Activated T-cell treated with anti-CD3 and anti-CD28 coated beads, Interleukin-2, amount 50 U/mL, for 72 hours (primary cell): ENCODE results near the gene NMRK1. TPM values are rescaled to one million over a fixed set of nuclear protein-coding genes. Genes with fewer than 3 reads are reported as not detected.
A peak's percentile ranks its signal among the peaks of the same experiment; 100 is the strongest.

Source experiments
- ATAC-seq, 2 donors: fragments of 150-1000 bp; cut with Tn5 transposase; replicated peaks in 1 of 2; 2 replicates each; pipeline ENCODE4 v1.10.0; 2021; ENCODE audit warnings: moderate library complexity in 2 of 2, mild to moderate bottlenecking in 1 of 2
- DNase-seq, 2 donors: peaks; one replicate each; pipeline ENCODE4 v3.0.0; 2021 to 2022; ENCODE audit warnings: mixed read lengths in 1 of 2
- H3K27ac Mint-ChIP-seq: one replicate; pipeline ENCODE4 v1.8.0; 2022; ENCODE audit warnings: mild to moderate bottlenecking, moderate library complexity, mixed read lengths
- H3K27me3 Mint-ChIP-seq: one replicate; pipeline ENCODE4 v1.8.0; 2022; ENCODE audit warnings: low read depth, mixed read lengths
- H3K36me3 Mint-ChIP-seq, 2 donors: one replicate each; pipeline ENCODE4 v1.8.0; 2022; ENCODE audit warnings: mixed read lengths in 2 of 2, mild to moderate bottlenecking in 1 of 2; ENCODE audit not compliant: insufficient read depth in 2 of 2
- H3K4me1 Mint-ChIP-seq: one replicate; pipeline ENCODE4 v1.8.0; 2022; ENCODE audit warnings: low read depth, mixed read lengths
- H3K4me3 Mint-ChIP-seq, 2 donors: one replicate each; pipeline ENCODE4 v1.8.0; 2022; ENCODE audit warnings: mild to moderate bottlenecking in 2 of 2, mixed read lengths in 2 of 2, moderate library complexity in 2 of 2
- H3K9me3 Mint-ChIP-seq, 2 donors: one replicate each; pipeline ENCODE4 v1.8.0; 2022; ENCODE audit warnings: mixed read lengths in 2 of 2
- total RNA-seq, 2 donors: library from RNA; stranded (reverse); gene quantifications; one replicate each; pipeline ENCODE4 v1.2.3, GENCODE V29; 2022

The NMRK1 gene
- total RNA-seq, 2 donors from 2014 or later = 41.0 to 59.3 TPM

DNA sequence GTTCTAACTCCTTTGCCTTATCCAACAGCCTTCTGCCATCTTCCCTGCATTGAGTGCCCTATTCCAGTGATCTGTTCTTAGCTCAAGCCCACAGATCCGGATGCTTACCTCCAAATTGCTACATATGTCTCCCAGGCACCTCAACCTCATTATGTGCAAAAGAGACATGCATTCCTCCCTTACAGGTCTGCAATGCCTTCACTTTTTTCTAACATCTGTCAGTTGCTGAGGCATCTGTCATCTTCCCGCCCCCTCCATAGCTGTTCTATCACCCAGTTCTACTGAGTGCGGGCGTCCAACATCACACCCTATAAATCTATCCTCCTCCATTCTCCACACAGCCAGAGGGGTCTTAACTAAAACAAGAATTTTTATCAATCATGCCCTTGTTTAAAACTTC is 20.1 kb downstream of the NMRK1 start:
- DNase-seq = no peak
- Mint-ChIP-seq H3K27me3 (no peaks in the 10 kb centered on the region), H3K4me3 (no peak overlapping the region), H3K27ac (no peak overlapping the region), H3K9me3 (no peaks in the 10 kb centered on the region), H3K4me1 (peaks cover 29% of the 10 kb centered on the region), H3K36me3 (peaks cover 3 to 7% of the 10 kb centered on the region in 2 donors)
- ATAC-seq = no peak

GRCh38 chr9:75065510-75065909 is 22.4 kb downstream of the NMRK1 start:
- no peak overlapping the region for H3K4me3 Mint-ChIP-seq
- H3K27me3 Mint-ChIP-seq = no peaks in the 10 kb centered on the region
- no peak for ATAC-seq
- no peaks in the 10 kb centered on the region for H3K9me3 Mint-ChIP-seq
- peaks cover 12% of the 10 kb centered on the region for H3K4me1 Mint-ChIP-seq
- no peak for DNase-seq
- H3K27ac Mint-ChIP-seq = no peak overlapping the region
- peaks cover 1 to 4% of the 10 kb centered on the region in 2 donors for H3K36me3 Mint-ChIP-seq

- Mint-ChIP-seq H3K36me3 (peaks cover 4 to 9% of the 10 kb centered on the region in 2 donors), H3K4me3 (no peak overlapping the region), H3K27me3 (no peaks in the 10 kb centered on the region), H3K9me3 (peaks cover 0 to 3% of the 10 kb centered on the region in 2 donors), H3K27ac (peak overlapping the region; percentile 60), H3K4me1 (peaks cover 9% of the 10 kb centered on the region)
- DNase-seq (no peak), ATAC-seq (no peak)
Observed at GRCh38 chr9:75064307-75065025, 23.5 kb downstream of the NMRK1 start.

DNA sequence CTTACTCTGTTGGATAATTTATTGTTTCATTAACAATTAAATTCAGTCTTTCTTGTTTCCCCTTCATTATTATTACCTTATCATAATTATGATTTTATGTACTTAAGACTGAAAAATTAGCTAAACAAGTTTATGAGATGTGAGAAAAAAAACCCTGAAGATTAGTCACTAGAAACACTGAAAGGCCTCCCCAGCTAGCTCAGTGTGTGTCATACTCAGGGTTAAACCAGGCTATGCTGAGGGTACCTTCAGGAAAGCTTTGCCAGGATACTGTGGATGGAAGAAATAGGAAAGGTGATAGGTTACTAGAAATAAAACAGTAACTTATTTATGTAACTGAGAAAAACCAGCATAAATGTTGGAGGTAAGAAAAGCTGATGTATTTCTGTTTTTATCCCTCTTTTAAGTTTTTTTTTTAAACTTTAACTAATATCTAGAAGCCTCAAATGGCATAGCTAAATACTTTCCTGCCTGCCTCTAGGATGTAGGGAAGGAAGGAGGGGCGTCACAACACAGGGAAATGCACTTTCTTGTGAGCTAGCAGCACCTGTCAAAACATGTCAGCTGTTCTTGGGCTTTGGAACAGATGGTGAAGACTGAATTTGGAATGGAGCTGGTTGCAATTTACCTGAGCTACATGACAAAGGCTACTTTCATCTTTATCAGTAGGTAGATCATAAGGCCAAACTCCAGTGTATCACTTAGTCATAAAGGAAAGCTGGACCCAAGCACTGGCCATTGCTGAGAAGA is 24.2 kb downstream of the NMRK1 start:
- Mint-ChIP-seq H3K9me3 (peaks cover 0 to 5% of the 10 kb centered on the region in 2 donors), H3K27me3 (no peaks in the 10 kb centered on the region), H3K4me1 (peaks cover 4% of the 10 kb centered on the region), H3K4me3 (no peak overlapping the region), H3K36me3 (peaks cover 4 to 12% of the 10 kb centered on the region in 2 donors), H3K27ac (peak overlapping the region; percentile 59)
- no peak for ATAC-seq
- no peak for DNase-seq

- H3K36me3 Mint-ChIP-seq = peaks cover 2 to 9% of the 10 kb centered on the region in 2 donors
- H3K4me1 Mint-ChIP-seq = peaks cover 4% of the 10 kb centered on the region
- no peaks in the 10 kb centered on the region for H3K27me3 Mint-ChIP-seq
- no peak for ATAC-seq
- no peak overlapping the region for H3K4me3 Mint-ChIP-seq
- no peak for DNase-seq
- no peak overlapping the region for H3K27ac Mint-ChIP-seq
- H3K9me3 Mint-ChIP-seq = peaks cover 0 to 5% of the 10 kb centered on the region in 2 donors
Observed at GRCh38 chr9:75061169-75061568, 26.8 kb downstream of the NMRK1 start.

GRCh38 chr9:75054368-75055001 is 33.5 kb downstream of the NMRK1 start:
- H3K9me3 Mint-ChIP-seq = peaks cover 0 to 3% of the 10 kb centered on the region in 2 donors
- H3K27ac Mint-ChIP-seq = no peak overlapping the region
- H3K4me3 Mint-ChIP-seq = no peak overlapping the region
- no peaks in the 10 kb centered on the region for H3K27me3 Mint-ChIP-seq
- ATAC-seq (no peak), DNase-seq (no peak)
- peaks cover 2 to 3% of the 10 kb centered on the region in 2 donors for H3K36me3 Mint-ChIP-seq
- H3K4me1 Mint-ChIP-seq = no peaks in the 10 kb centered on the region

GRCh38 chr9:75053869-75054268 is 34.1 kb downstream of the NMRK1 start:
- no peak for ATAC-seq
- no peak overlapping the region for H3K27ac Mint-ChIP-seq
- DNase-seq = no peak
- H3K36me3 Mint-ChIP-seq = peaks cover 0 to 2% of the 10 kb centered on the region in 2 donors
- H3K27me3 Mint-ChIP-seq = no peaks in the 10 kb centered on the region
- H3K4me3 Mint-ChIP-seq = no peak overlapping the region
- H3K4me1 Mint-ChIP-seq = no peaks in the 10 kb centered on the region
- no peaks in the 10 kb centered on the region for H3K9me3 Mint-ChIP-seq

GRCh38 chr9:75051285-75051684 is 36.7 kb downstream of the NMRK1 start:
- ATAC-seq (no peak), DNase-seq (no peak)
- no peaks in the 10 kb centered on the region for H3K4me1 Mint-ChIP-seq
- no peaks in the 10 kb centered on the region for H3K27me3 Mint-ChIP-seq
- no peak overlapping the region for H3K27ac Mint-ChIP-seq
- no peaks in the 10 kb centered on the region for H3K9me3 Mint-ChIP-seq
- H3K36me3 Mint-ChIP-seq = peaks cover 0 to 2% of the 10 kb centered on the region in 2 donors
- no peak overlapping the region for H3K4me3 Mint-ChIP-seq

DNA sequence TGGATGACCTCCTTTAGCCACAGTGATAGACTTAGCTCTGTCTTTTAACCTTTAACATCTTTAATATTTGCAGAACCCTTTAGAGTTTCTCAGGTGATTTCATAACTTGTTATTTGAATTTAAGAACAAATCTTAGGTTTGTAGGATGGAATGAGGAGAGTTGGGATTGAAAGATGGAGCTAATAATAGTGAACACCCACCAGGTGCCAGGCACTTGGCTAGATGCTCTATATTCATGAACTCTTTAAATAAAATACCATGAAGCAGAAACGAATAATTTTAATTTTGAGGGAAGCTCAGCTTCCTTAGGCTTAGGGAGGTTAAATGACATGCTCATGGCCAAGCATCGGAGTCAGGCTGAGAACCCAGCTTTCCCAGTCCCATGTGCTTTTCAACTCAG is 40.4 kb downstream of the NMRK1 start:
- no peaks in the 10 kb centered on the region for H3K9me3 Mint-ChIP-seq
- no peak overlapping the region for H3K27ac Mint-ChIP-seq
- H3K27me3 Mint-ChIP-seq = peaks cover 7% of the 10 kb centered on the region
- no peak overlapping the region for H3K4me3 Mint-ChIP-seq
- H3K4me1 Mint-ChIP-seq = no peaks in the 10 kb centered on the region
- H3K36me3 Mint-ChIP-seq = no peaks in the 10 kb centered on the region
- DNase-seq (no peak), ATAC-seq (no peak)

DNA sequence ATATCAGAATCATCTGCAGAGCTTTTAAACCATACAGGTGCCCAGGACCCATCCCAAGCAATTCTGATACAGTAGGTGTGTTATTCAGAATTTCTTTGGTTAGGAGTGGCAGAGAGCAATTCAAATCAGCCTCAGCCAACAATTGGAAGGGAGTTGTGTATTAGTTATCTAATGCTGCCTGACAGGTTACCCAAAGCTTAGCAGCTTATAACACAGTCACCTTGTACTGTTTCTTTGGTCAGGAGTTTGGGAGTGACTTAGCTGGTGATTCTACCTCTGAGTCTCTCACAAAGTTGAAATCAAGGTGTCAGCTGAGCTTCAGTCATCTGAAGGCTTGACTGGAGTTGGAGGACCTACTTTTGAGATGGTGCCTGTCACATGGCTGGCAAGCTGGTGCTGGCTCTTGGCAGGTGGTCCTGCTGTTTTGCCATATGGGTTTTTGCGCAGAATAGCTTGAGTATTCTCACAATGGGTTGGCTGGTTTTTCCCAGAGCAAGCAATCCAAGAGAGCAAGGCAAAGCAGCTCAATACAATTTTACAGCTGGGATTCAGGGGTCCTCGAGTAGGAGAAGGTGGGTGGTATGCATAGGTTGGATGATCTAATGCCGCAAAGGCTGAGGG is 41.1 kb downstream of the NMRK1 start:
- no peak for ATAC-seq
- H3K36me3 Mint-ChIP-seq = no peaks in the 10 kb centered on the region
- H3K9me3 Mint-ChIP-seq = no peaks in the 10 kb centered on the region
- H3K4me3 Mint-ChIP-seq = no peak overlapping the region
- H3K4me1 Mint-ChIP-seq = no peaks in the 10 kb centered on the region
- no peak for DNase-seq
- no peak overlapping the region for H3K27ac Mint-ChIP-seq
- H3K27me3 Mint-ChIP-seq = peaks cover 7% of the 10 kb centered on the region

DNA sequence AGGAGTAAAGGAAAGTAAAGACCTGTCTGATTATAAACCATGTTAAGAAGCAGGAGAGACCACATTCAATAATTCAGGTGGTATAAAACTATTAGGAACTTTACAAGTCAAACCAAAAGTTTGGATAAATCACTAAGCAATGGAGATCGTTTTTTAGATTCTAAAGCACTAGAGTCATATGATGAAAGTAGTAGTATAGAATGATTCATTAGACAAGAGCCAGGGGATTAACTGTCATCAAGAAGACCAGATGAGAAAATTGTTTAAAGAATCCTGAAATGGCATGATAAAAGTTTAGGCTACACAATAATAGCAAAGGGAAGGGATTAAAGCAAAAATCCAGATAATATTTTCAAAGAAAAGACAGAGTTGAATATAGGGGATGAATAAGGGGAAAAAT is 46.9 kb downstream of the NMRK1 start:
- ATAC-seq (no peak), DNase-seq (no peak)
- H3K9me3 Mint-ChIP-seq = no peaks in the 10 kb centered on the region
- peaks cover 10% of the 10 kb centered on the region for H3K4me1 Mint-ChIP-seq
- peaks cover 7% of the 10 kb centered on the region for H3K27me3 Mint-ChIP-seq
- peak overlapping the region; percentile 76 for H3K27ac Mint-ChIP-seq
- no peaks in the 10 kb centered on the region for H3K36me3 Mint-ChIP-seq
- H3K4me3 Mint-ChIP-seq = no peak overlapping the region

GRCh38 chr9:75039801-75040200 is 48.2 kb downstream of the NMRK1 start:
- H3K4me1 Mint-ChIP-seq = peaks cover 10% of the 10 kb centered on the region
- ATAC-seq (peak; percentile 77 to 84), DNase-seq (peak; percentile 29 to 31)
- H3K36me3 Mint-ChIP-seq = no peaks in the 10 kb centered on the region
- H3K27ac Mint-ChIP-seq = no peak overlapping the region
- no peaks in the 10 kb centered on the region for H3K9me3 Mint-ChIP-seq
- no peak overlapping the region for H3K4me3 Mint-ChIP-seq
- peaks cover 3% of the 10 kb centered on the region for H3K27me3 Mint-ChIP-seq

- Mint-ChIP-seq H3K27me3 (no peaks in the 10 kb centered on the region), H3K4me3 (no peak overlapping the region), H3K27ac (no peak overlapping the region), H3K9me3 (no peaks in the 10 kb centered on the region), H3K4me1 (peaks cover 10% of the 10 kb centered on the region), H3K36me3 (no peaks in the 10 kb centered on the region)
- DNase-seq (no peak), ATAC-seq (no peak)
Observed at GRCh38 chr9:75039009-75039408, 48.9 kb downstream of the NMRK1 start.
